ENCODE data around the gene FADS6.

DNA sequence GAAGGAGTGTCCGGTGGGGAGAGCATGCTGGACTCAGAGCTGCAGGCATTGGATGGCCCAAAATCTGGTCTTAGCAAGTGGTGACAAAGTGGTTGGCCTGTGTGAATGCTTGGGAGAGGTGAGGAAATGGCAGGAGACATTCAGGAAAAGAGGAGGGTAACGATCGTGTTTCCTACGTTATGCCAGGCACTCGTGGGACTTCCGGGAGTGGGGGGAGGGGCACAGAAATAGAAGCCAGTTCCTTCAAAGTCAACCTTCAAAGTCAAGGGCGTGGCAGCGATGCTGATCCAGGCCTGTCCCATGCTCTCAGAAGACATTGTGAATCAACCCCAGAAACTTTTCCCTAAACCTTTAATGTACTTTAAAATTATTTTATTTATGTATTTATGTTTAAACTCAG lies 46.1 kb upstream of the FADS6 start:
- TF ChIP-seq, protein P1, sequence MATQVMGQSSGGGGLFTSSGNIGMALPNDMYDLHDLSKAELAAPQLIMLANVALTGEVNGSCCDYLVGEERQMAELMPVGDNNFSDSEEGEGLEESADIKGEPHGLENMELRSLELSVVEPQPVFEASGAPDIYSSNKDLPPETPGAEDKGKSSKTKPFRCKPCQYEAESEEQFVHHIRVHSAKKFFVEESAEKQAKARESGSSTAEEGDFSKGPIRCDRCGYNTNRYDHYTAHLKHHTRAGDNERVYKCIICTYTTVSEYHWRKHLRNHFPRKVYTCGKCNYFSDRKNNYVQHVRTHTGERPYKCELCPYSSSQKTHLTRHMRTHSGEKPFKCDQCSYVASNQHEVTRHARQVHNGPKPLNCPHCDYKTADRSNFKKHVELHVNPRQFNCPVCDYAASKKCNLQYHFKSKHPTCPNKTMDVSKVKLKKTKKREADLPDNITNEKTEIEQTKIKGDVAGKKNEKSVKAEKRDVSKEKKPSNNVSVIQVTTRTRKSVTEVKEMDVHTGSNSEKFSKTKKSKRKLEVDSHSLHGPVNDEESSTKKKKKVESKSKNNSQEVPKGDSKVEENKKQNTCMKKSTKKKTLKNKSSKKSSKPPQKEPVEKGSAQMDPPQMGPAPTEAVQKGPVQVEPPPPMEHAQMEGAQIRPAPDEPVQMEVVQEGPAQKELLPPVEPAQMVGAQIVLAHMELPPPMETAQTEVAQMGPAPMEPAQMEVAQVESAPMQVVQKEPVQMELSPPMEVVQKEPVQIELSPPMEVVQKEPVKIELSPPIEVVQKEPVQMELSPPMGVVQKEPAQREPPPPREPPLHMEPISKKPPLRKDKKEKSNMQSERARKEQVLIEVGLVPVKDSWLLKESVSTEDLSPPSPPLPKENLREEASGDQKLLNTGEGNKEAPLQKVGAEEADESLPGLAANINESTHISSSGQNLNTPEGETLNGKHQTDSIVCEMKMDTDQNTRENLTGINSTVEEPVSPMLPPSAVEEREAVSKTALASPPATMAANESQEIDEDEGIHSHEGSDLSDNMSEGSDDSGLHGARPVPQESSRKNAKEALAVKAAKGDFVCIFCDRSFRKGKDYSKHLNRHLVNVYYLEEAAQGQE (IDR thresholded peaks at IDR 0.05; ENCODE audit: borderline replicate concordance), result no peak
- no peak for TF ChIP-seq RAD21 (conservative IDR thresholded peaks at IDR 0.05)
- TF ChIP-seq, protein P2, sequence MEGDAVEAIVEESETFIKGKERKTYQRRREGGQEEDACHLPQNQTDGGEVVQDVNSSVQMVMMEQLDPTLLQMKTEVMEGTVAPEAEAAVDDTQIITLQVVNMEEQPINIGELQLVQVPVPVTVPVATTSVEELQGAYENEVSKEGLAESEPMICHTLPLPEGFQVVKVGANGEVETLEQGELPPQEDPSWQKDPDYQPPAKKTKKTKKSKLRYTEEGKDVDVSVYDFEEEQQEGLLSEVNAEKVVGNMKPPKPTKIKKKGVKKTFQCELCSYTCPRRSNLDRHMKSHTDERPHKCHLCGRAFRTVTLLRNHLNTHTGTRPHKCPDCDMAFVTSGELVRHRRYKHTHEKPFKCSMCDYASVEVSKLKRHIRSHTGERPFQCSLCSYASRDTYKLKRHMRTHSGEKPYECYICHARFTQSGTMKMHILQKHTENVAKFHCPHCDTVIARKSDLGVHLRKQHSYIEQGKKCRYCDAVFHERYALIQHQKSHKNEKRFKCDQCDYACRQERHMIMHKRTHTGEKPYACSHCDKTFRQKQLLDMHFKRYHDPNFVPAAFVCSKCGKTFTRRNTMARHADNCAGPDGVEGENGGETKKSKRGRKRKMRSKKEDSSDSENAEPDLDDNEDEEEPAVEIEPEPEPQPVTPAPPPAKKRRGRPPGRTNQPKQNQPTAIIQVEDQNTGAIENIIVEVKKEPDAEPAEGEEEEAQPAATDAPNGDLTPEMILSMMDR (IDR thresholded peaks at IDR 0.05; ENCODE audit: poor library complexity, severe bottlenecking), result no peak
- TF ChIP-seq EZH2 (IDR thresholded peaks at IDR 0.05; ENCODE audit: borderline replicate concordance, insufficient read depth, low read length, poor library complexity, severe bottlenecking), result no peak
- no peak for TF ChIP-seq POLR2AphosphoS5 (IDR thresholded peaks at IDR 0.05)
- TF ChIP-seq SMC3 (conservative IDR thresholded peaks at IDR 0.05; ENCODE audit: poor library complexity), result no peak
- TF ChIP-seq EP300 (conservative IDR thresholded peaks at IDR 0.05; ENCODE audit: poor library complexity, severe bottlenecking), result no peak
- no peak for TF ChIP-seq TAF1 (IDR thresholded peaks at IDR 0.05; ENCODE audit: low read depth)
- no peak for TF ChIP-seq MXI1 (conservative IDR thresholded peaks at IDR 0.05; ENCODE audit: poor library complexity, severe bottlenecking)
